Astrocyte (in vitro differentiated cells and primary cell): Measurements from ENCODE around the gene B9D1.

ENCODE experiments used
- CTCF ChIP-seq: IDR thresholded peaks from 2 replicates; pipeline ENCODE4 v1.5.1; 2011; ENCODE audit warnings: low read depth, mild to moderate bottlenecking, inconsistent platforms, low read length, moderate library complexity; ENCODE audit not compliant: insufficient read depth
- EZH2 ChIP-seq: IDR thresholded peaks from 2 replicates; pipeline ENCODE4 v1.6.1; 2012; ENCODE audit warnings: mild to moderate bottlenecking, low read length, inconsistent platforms; ENCODE audit not compliant: insufficient read depth

- TF ChIP-seq CTCF (no peak), EZH2 (no peak)
These were observed 24.7 kb upstream of the B9D1 start, which contains the start of gene MFAP4 for GRCh38 chr17:19386974-19387920.
